Hepatocyte (in vitro differentiated cells): ENCODE measurements around the gene FMN1.

Experiments used
- CTCF ChIP-seq: fragments of 200-600 bp; sonication (generic); IDR thresholded peaks from 2 replicates; pipeline ENCODE4 v1.5.1; 2016; ENCODE audit warnings: antibody characterized with exemption, mild to moderate bottlenecking; ENCODE audit not compliant: poor library complexity
- EZH2 ChIP-seq: fragments of 200-600 bp; sonication (generic); IDR thresholded peaks from 2 replicates; pipeline ENCODE4 v1.6.1; 2016; ENCODE audit warnings: antibody characterized with exemption, mild to moderate bottlenecking, borderline replicate concordance

- TF ChIP-seq CTCF = no peak
- no peak for TF ChIP-seq EZH2
Observed at GRCh38 chr15:32767236-32767635, 427.3 kb downstream of the FMN1 start.
